ENCODE results near the gene SAMD4A. TPM values are rescaled to one million over a fixed set of nuclear protein-coding genes. Genes with fewer than 3 reads are reported as not detected.

SAMD4A gene
- polyA plus RNA-seq, 3 donors, result 3.2 to 8.6 (median 4.2) TPM

DNA sequence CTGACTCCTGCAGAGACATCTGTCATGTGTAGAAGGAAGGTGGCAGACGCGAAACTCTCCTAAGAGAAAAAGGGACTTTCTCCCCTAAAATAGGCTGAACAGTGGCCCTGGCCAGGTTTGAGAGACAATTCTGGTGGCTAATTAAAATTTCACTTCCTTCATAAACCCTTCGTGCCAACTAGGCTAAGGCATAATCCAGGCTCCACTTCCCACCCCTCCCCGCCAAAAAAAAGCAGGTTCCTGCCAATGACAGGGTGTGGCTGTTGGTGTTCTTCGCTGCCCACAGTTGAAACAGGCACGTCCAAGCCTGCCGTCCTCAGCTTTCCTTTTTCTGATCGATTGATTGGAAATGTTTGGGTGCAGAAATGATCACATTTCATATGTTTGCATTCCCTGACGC lies 191.1 kb downstream of the SAMD4A start:
- Histone ChIP-seq H4K20me1 (ENCODE audit: insufficient read depth, low read length) (no peaks in the 10 kb centered on the region), H3K79me2 (ENCODE audit: insufficient read depth, low read length) (no peaks in the 10 kb centered on the region), H3K36me3 (replicated peaks in 1 of 2; ENCODE audit: control insufficient read depth in 1 of 2, insufficient read depth in 2 of 2, low read length in 2 of 2) (no peaks in the 10 kb centered on the region), H3K27ac (ENCODE audit: low read depth in 1 of 2, low read length in 2 of 2) (no peak overlapping the region), H3K4me3 (replicated peaks in 1 of 3; ENCODE audit: low read depth in 2 of 3, low read length in 3 of 3) (no peak overlapping the region), H3K9ac (ENCODE audit: insufficient read depth, low read length, poor library complexity, severe bottlenecking) (no peak overlapping the region), H3K4me2 (replicated peaks; ENCODE audit: extremely low read depth, low read length, poor library complexity, severe bottlenecking) (no peak overlapping the region), H2AFZ (ENCODE audit: insufficient read depth, low read depth, low read length, poor library complexity, severe bottlenecking) (no peak overlapping the region), H3K4me1 (ENCODE audit: control insufficient read depth in 1 of 2, insufficient read depth in 2 of 2, low read length in 2 of 2) (no peaks in the 10 kb centered on the region), H3K27me3 (ENCODE audit: control insufficient read depth in 2 of 2, insufficient read depth in 2 of 2, low read length in 2 of 2) (no peaks in the 10 kb centered on the region), H3K9me3 (replicated peaks in 1 of 2; ENCODE audit: control insufficient read depth in 1 of 2, insufficient read depth in 1 of 2, low read length in 2 of 2) (no peaks in the 10 kb centered on the region)
- peaks cover 8 to 10% (median 9%) of the 10 kb centered on the region in 3 donors for H3K27me3 Mint-ChIP-seq (ENCODE audit: low read depth in 3 of 3)
- DNase-seq, result no peak
- no peak overlapping the region for H3K27ac Mint-ChIP-seq
- peaks cover 2% of the 10 kb centered on the region for H3K4me1 Mint-ChIP-seq
- 100% methylated on average over 1 of the region's 9 CpGs for WGBS (ENCODE audit: insufficient coverage)
- TF ChIP-seq, protein P1, sequence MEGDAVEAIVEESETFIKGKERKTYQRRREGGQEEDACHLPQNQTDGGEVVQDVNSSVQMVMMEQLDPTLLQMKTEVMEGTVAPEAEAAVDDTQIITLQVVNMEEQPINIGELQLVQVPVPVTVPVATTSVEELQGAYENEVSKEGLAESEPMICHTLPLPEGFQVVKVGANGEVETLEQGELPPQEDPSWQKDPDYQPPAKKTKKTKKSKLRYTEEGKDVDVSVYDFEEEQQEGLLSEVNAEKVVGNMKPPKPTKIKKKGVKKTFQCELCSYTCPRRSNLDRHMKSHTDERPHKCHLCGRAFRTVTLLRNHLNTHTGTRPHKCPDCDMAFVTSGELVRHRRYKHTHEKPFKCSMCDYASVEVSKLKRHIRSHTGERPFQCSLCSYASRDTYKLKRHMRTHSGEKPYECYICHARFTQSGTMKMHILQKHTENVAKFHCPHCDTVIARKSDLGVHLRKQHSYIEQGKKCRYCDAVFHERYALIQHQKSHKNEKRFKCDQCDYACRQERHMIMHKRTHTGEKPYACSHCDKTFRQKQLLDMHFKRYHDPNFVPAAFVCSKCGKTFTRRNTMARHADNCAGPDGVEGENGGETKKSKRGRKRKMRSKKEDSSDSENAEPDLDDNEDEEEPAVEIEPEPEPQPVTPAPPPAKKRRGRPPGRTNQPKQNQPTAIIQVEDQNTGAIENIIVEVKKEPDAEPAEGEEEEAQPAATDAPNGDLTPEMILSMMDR (IDR thresholded peaks at IDR 0.05), result no peak
- intact Hi-C loops (cut with micrococcal nuclease), result no loop called here
- no peaks in the 10 kb centered on the region for H3K9me3 Mint-ChIP-seq
- no peaks in the 10 kb centered on the region for H3K36me3 Mint-ChIP-seq
- no peak overlapping the region for H3K4me3 Mint-ChIP-seq

DNA sequence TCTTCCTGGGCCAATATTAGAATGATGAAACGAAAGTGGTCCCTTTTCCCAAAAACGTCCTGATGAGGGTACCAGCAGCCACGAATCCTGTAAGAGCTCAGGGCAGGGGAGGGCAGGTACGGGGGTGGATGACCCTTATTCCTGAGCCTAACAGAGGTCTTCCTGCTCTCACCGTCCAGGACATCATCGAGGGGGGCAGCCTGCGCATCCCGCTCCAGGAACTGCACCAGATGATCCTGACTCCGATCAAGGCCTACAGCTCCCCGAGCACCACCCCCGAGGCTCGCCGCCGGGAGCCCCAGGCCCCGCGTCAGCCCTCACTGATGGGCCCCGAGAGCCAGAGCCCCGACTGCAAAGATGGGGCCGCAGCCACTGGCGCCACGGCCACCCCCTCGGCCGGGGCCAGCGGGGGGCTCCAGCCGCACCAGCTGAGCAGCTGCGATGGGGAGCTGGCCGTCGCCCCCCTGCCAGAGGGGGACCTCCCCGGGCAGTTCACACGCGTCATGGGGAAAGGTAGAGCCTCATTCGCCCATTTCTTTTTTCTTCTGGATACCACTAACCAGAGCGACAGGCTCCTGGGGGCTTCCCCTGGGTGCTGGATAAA lies 193.2 kb downstream of the SAMD4A start:
- intact Hi-C loops (cut with micrococcal nuclease), result no loop called here
- Histone ChIP-seq H3K27ac (ENCODE audit: low read depth in 1 of 2, low read length in 2 of 2) (no peak overlapping the region), H4K20me1 (ENCODE audit: insufficient read depth, low read length) (no peaks in the 10 kb centered on the region), H3K36me3 (replicated peaks in 1 of 2; ENCODE audit: control insufficient read depth in 1 of 2, insufficient read depth in 2 of 2, low read length in 2 of 2) (no peaks in the 10 kb centered on the region), H3K27me3 (ENCODE audit: control insufficient read depth in 2 of 2, insufficient read depth in 2 of 2, low read length in 2 of 2) (no peaks in the 10 kb centered on the region), H3K4me2 (replicated peaks; ENCODE audit: extremely low read depth, low read length, poor library complexity, severe bottlenecking) (no peak overlapping the region), H3K9ac (ENCODE audit: insufficient read depth, low read length, poor library complexity, severe bottlenecking) (no peak overlapping the region), H3K4me3 (replicated peaks in 1 of 3; ENCODE audit: low read depth in 2 of 3, low read length in 3 of 3) (no peak overlapping the region), H3K79me2 (ENCODE audit: insufficient read depth, low read length) (no peaks in the 10 kb centered on the region), H2AFZ (ENCODE audit: insufficient read depth, low read depth, low read length, poor library complexity, severe bottlenecking) (no peak overlapping the region), H3K4me1 (ENCODE audit: control insufficient read depth in 1 of 2, insufficient read depth in 2 of 2, low read length in 2 of 2) (no peaks in the 10 kb centered on the region), H3K9me3 (replicated peaks in 1 of 2; ENCODE audit: control insufficient read depth in 1 of 2, insufficient read depth in 1 of 2, low read length in 2 of 2) (no peaks in the 10 kb centered on the region)
- Mint-ChIP-seq H3K27ac (no peak overlapping the region), H3K4me1 (peaks cover 2% of the 10 kb centered on the region), H3K36me3 (no peaks in the 10 kb centered on the region), H3K4me3 (no peak overlapping the region), H3K27me3 (ENCODE audit: low read depth in 3 of 3) (peaks cover 5 to 11% (median 7%) of the 10 kb centered on the region in 3 donors), H3K9me3 (no peaks in the 10 kb centered on the region)
- WGBS (ENCODE audit: insufficient coverage), result 97% methylated on average over 25 of the region's 33 CpGs
- TF ChIP-seq, protein P1 (IDR thresholded peaks at IDR 0.05), result no peak
- DNase-seq, result no peak
